ENCODE data around the gene ARHGAP29. TPM values are rescaled to one million over a fixed set of nuclear protein-coding genes. Genes with fewer than 3 reads are reported as not detected.

Gene ARHGAP29
- total and polyA plus RNA-seq, 2 of the 8 experiments (the other 6 are each of a cell fraction or from before 2014, with no cell fraction given) = 0.57 to 3.2 TPM

DNA sequence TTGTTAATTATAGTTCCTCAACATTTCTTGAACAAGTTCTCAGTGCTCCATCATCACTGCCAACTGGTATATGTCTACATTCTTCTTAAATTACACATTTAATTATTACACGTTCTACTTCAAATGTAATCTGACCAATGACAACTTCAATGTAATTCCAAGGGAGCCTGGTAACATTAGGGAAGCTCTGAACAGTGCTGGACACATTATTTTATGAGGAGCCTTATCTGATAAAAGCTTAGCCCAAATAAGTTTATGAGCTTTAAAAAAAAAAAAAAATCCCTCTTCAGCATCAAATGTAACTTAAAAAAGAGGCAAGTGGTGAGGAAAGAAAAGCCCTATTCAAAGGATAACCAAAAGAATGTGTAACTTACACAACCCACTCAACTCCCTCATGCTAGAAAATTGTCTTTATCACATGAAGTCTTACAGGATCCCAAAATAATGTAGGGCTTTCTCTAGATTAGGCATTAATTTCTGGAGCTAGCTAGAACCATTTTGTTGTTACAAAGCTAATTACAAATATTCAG, 81.2 kb downstream of the ARHGAP29 start (continued):
- TF ChIP-seq, protein P1, sequence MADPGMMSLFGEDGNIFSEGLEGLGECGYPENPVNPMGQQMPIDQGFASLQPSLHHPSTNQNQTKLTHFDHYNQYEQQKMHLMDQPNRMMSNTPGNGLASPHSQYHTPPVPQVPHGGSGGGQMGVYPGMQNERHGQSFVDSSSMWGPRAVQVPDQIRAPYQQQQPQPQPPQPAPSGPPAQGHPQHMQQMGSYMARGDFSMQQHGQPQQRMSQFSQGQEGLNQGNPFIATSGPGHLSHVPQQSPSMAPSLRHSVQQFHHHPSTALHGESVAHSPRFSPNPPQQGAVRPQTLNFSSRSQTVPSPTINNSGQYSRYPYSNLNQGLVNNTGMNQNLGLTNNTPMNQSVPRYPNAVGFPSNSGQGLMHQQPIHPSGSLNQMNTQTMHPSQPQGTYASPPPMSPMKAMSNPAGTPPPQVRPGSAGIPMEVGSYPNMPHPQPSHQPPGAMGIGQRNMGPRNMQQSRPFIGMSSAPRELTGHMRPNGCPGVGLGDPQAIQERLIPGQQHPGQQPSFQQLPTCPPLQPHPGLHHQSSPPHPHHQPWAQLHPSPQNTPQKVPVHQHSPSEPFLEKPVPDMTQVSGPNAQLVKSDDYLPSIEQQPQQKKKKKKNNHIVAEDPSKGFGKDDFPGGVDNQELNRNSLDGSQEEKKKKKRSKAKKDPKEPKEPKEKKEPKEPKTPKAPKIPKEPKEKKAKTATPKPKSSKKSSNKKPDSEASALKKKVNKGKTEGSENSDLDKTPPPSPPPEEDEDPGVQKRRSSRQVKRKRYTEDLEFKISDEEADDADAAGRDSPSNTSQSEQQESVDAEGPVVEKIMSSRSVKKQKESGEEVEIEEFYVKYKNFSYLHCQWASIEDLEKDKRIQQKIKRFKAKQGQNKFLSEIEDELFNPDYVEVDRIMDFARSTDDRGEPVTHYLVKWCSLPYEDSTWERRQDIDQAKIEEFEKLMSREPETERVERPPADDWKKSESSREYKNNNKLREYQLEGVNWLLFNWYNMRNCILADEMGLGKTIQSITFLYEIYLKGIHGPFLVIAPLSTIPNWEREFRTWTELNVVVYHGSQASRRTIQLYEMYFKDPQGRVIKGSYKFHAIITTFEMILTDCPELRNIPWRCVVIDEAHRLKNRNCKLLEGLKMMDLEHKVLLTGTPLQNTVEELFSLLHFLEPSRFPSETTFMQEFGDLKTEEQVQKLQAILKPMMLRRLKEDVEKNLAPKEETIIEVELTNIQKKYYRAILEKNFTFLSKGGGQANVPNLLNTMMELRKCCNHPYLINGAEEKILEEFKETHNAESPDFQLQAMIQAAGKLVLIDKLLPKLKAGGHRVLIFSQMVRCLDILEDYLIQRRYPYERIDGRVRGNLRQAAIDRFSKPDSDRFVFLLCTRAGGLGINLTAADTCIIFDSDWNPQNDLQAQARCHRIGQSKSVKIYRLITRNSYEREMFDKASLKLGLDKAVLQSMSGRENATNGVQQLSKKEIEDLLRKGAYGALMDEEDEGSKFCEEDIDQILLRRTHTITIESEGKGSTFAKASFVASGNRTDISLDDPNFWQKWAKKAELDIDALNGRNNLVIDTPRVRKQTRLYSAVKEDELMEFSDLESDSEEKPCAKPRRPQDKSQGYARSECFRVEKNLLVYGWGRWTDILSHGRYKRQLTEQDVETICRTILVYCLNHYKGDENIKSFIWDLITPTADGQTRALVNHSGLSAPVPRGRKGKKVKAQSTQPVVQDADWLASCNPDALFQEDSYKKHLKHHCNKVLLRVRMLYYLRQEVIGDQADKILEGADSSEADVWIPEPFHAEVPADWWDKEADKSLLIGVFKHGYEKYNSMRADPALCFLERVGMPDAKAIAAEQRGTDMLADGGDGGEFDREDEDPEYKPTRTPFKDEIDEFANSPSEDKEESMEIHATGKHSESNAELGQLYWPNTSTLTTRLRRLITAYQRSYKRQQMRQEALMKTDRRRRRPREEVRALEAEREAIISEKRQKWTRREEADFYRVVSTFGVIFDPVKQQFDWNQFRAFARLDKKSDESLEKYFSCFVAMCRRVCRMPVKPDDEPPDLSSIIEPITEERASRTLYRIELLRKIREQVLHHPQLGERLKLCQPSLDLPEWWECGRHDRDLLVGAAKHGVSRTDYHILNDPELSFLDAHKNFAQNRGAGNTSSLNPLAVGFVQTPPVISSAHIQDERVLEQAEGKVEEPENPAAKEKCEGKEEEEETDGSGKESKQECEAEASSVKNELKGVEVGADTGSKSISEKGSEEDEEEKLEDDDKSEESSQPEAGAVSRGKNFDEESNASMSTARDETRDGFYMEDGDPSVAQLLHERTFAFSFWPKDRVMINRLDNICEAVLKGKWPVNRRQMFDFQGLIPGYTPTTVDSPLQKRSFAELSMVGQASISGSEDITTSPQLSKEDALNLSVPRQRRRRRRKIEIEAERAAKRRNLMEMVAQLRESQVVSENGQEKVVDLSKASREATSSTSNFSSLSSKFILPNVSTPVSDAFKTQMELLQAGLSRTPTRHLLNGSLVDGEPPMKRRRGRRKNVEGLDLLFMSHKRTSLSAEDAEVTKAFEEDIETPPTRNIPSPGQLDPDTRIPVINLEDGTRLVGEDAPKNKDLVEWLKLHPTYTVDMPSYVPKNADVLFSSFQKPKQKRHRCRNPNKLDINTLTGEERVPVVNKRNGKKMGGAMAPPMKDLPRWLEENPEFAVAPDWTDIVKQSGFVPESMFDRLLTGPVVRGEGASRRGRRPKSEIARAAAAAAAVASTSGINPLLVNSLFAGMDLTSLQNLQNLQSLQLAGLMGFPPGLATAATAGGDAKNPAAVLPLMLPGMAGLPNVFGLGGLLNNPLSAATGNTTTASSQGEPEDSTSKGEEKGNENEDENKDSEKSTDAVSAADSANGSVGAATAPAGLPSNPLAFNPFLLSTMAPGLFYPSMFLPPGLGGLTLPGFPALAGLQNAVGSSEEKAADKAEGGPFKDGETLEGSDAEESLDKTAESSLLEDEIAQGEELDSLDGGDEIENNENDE (IDR thresholded peaks at IDR 0.05; ENCODE audit: insufficient replicate concordance, low read length) = no peak
- TF ChIP-seq KDM5A (IDR thresholded peaks at IDR 0.05; ENCODE audit: low read length) (no peak), EZH2 (IDR thresholded peaks at IDR 0.05; ENCODE audit: low read depth, low read length, severe bottlenecking) (no peak), USF2 (IDR thresholded peaks at IDR 0.05; ENCODE audit: low read length) (no peak), ZNF274 (IDR thresholded peaks at IDR 0.05; ENCODE audit: borderline replicate concordance, extremely low read depth, low read length) (no peak), RNF2 (IDR thresholded peaks at IDR 0.05; ENCODE audit: borderline replicate concordance, low read depth, low read length, missing control alignments, poor library complexity, severe bottlenecking) (no peak), FOSL1 (IDR thresholded peaks at IDR 0.05; ENCODE audit: insufficient read depth, low read depth, low read length) (no peak), MAFK (IDR thresholded peaks at IDR 0.05; ENCODE audit: low read depth, low read length) (no peak), TCF12 (IDR thresholded peaks at IDR 0.05; ENCODE audit: low read depth, low read length) (no peak), HDAC6 (IDR thresholded peaks at IDR 0.05; ENCODE audit: low read depth, low read length) (no peak)
